ENCODE measurements around the gene ZNF292.

DNA sequence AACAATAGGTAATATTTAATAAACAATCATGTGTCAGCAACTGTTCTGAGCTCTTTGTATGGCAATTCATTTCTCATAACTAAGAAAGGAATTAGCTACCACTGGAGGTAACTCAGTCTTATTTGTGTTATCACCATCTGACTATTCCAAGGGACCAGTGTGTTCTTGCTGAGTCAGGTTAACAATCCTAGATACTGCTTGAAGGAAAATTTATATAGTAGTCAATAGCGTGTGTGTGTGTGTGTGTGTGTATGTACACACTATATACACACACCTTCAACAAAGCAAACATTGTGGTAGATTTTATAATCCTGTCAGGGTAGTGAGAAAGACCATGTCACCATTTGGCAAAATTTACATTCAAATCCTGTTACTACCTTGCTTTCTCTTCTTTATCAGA, 121.3 kb downstream of the ZNF292 start:
- no peak for TF ChIP-seq POLR2AphosphoS5 (IDR thresholded peaks at IDR 0.05)
- TF ChIP-seq, protein P1, sequence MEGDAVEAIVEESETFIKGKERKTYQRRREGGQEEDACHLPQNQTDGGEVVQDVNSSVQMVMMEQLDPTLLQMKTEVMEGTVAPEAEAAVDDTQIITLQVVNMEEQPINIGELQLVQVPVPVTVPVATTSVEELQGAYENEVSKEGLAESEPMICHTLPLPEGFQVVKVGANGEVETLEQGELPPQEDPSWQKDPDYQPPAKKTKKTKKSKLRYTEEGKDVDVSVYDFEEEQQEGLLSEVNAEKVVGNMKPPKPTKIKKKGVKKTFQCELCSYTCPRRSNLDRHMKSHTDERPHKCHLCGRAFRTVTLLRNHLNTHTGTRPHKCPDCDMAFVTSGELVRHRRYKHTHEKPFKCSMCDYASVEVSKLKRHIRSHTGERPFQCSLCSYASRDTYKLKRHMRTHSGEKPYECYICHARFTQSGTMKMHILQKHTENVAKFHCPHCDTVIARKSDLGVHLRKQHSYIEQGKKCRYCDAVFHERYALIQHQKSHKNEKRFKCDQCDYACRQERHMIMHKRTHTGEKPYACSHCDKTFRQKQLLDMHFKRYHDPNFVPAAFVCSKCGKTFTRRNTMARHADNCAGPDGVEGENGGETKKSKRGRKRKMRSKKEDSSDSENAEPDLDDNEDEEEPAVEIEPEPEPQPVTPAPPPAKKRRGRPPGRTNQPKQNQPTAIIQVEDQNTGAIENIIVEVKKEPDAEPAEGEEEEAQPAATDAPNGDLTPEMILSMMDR (IDR thresholded peaks at IDR 0.05) = no peak
- no peak for TF ChIP-seq EP300 (IDR thresholded peaks at IDR 0.05; ENCODE audit: low read depth)
